Ovary (tissue), 9 donors: Measurements from ENCODE around the gene CFAP73. TPM values are rescaled to one million over a fixed set of nuclear protein-coding genes. Genes with fewer than 3 reads are reported as not detected.

Experiments
- DNase-seq, 5 donors: peaks; one replicate each; pipeline ENCODE4 v3.0.0-alpha.2; 2019 to 2020
- H3K27ac ChIP-seq, 2 donors: fragments of 200-600 bp; one replicate each; pipeline versions ENCODE4 v1.5.1 to v1.8.0; 2019 to 2022
- H3K27me3 ChIP-seq: fragments of 200-600 bp; one replicate; pipeline ENCODE4 v1.8.0; 2022
- H3K36me3 ChIP-seq: fragments of 200-600 bp; sonication (generic); one replicate; pipeline ENCODE4 v1.5.1; 2019
- H3K4me1 ChIP-seq: one replicate; pipeline ENCODE4 v1.8.1; 2013; ENCODE audit warnings: mild to moderate bottlenecking, moderate library complexity; ENCODE audit not compliant: insufficient read depth
- H3K4me3 ChIP-seq: fragments of 200-600 bp; sonication (generic); one replicate; pipeline ENCODE4 v1.5.1; 2017
- H3K9me3 ChIP-seq, 2 donors: fragments of 200-600 bp in 1 of 2; sonication (generic) in 1 of 2; one replicate each; pipeline versions ENCODE4 v1.5.1 to v1.8.1; 2013 to 2019; ENCODE audit warnings: mild to moderate bottlenecking in 1 of 2, moderate library complexity in 1 of 2
- EP300 ChIP-seq: sonication (generic); formaldehyde crosslinking; IDR thresholded peaks from one replicate; pipeline ENCODE4 v1.6.1; 2017; ENCODE audit warnings: antibody characterized with exemption
- POLR2A ChIP-seq: fragments of 450-650 bp; IDR thresholded peaks from one replicate; pipeline ENCODE4 v1.6.1; 2017; ENCODE audit warnings: antibody characterized with exemption, mild to moderate bottlenecking, moderate library complexity
- WGBS, 3 donors: extraction: QIAGEN DNeasy Blood & Tissue Kit in 1 of 3; methylation state at CpG; one replicate each; pipeline versions ENCODE4 v1.1.5 to v1.1.7; 2013 to 2017; 5-methylcytosine and 5-hydroxymethylcytosine counted together
- intact Hi-C, 4 donors: fragments of 100-400 bp; cut with DNase I; formaldehyde crosslinking; loops; one replicate each; pipeline versions ENCODE4 v1.11.0 to v1.15.1; 2022 to 2023
- polyA plus RNA-seq, 2 donors: library from polyadenylated mRNA; stranded (reverse); fragments of 200-250 nt in 1 of 2; fragments of 350-450 nt in 1 of 2; fragmentation: Illumina TruSeq in 1 of 2; extraction: RNeasy Lipid Tissue Mini Kit (QIAGEN cat#74804) in 1 of 2; gene quantifications; one replicate each; pipeline ENCODE4 v1.2.3, GENCODE V29; 2013 to 2014
- total RNA-seq, 7 donors: library from RNA; depleted of rRNA in 2 of 7; stranded (reverse); fragments of >200 nt in 2 of 7; fragmentation: NEBNext Ultra II Directional in 3 of 7; extraction: Animal tissue kit (Norgen Biotek cat#: 25700) in 3 of 7; gene quantifications; one replicate each; pipeline versions ENCODE4 v1.1.0 to v1.2.4, GENCODE V29; 2016 to 2023
- TF ChIP-seq, protein P1 (sequence below), 3 donors: fragments of 450-650 bp in 2 of 3; fragments of 200-600 bp in 1 of 3; IDR thresholded peaks; one replicate each; pipeline versions ENCODE4 v1.5.1 to v1.8.0; 2016 to 2022; ENCODE audit warnings: antibody characterized with exemption in 3 of 3, mild to moderate bottlenecking in 1 of 3
- donor health status: DM: no; HTN: no; CAD: no; lungs with moderate emphysema.
- donor health status: DM: no; HTN: no; CAD: no.
- donor health status: Bipolar disorder and iron deficiency.
- donor health status: DM: yes; HTN: yes; CAD: no.
- donor health status: DM: no; HTN: no; CAD: no.
- donor health status: DM: yes; HTN: yes; CAD: no.

CFAP73 gene
- total and polyA plus RNA-seq, 9 donors = 0.15 to 38.3 (median 1.5) TPM; not detected in 3

DNA sequence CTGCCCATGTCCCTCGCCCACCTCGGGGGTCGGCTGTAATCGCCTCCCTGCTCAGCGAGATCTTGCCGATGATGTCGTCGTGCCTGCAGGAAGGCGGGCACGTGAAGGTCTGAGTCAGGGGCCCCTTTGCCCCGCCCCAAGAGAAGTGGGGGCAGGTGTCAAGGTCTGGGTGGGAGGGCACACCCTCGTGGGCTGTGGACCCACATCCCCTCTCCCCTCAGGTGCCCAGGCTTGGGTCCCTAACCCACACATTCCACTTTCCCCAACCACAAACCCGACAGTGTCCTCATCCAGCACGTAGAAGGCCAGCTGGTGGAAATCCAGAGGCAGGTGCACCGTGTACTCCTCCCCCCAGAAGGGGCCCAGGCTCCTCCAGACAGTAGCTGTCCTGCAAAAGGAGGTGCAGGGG, 21.7 kb upstream of the CFAP73 start:
- no peak overlapping the region for H3K27ac ChIP-seq
- no peaks in the 10 kb centered on the region for H3K27me3 ChIP-seq
- no peaks in the 10 kb centered on the region for H3K9me3 ChIP-seq
- WGBS, 3 donors = 17 to 22% (median 19%) methylated on average over 15 of the region's 15 CpGs
- TF ChIP-seq, protein P1, sequence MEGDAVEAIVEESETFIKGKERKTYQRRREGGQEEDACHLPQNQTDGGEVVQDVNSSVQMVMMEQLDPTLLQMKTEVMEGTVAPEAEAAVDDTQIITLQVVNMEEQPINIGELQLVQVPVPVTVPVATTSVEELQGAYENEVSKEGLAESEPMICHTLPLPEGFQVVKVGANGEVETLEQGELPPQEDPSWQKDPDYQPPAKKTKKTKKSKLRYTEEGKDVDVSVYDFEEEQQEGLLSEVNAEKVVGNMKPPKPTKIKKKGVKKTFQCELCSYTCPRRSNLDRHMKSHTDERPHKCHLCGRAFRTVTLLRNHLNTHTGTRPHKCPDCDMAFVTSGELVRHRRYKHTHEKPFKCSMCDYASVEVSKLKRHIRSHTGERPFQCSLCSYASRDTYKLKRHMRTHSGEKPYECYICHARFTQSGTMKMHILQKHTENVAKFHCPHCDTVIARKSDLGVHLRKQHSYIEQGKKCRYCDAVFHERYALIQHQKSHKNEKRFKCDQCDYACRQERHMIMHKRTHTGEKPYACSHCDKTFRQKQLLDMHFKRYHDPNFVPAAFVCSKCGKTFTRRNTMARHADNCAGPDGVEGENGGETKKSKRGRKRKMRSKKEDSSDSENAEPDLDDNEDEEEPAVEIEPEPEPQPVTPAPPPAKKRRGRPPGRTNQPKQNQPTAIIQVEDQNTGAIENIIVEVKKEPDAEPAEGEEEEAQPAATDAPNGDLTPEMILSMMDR (IDR thresholded peaks at IDR 0.05) = no peak
- H3K4me3 ChIP-seq = no peak overlapping the region
- no peaks in the 10 kb centered on the region for H3K36me3 ChIP-seq
- intact Hi-C loops = no loop called here
- DNase-seq = no peak
- H3K4me1 ChIP-seq = no peaks in the 10 kb centered on the region

DNA sequence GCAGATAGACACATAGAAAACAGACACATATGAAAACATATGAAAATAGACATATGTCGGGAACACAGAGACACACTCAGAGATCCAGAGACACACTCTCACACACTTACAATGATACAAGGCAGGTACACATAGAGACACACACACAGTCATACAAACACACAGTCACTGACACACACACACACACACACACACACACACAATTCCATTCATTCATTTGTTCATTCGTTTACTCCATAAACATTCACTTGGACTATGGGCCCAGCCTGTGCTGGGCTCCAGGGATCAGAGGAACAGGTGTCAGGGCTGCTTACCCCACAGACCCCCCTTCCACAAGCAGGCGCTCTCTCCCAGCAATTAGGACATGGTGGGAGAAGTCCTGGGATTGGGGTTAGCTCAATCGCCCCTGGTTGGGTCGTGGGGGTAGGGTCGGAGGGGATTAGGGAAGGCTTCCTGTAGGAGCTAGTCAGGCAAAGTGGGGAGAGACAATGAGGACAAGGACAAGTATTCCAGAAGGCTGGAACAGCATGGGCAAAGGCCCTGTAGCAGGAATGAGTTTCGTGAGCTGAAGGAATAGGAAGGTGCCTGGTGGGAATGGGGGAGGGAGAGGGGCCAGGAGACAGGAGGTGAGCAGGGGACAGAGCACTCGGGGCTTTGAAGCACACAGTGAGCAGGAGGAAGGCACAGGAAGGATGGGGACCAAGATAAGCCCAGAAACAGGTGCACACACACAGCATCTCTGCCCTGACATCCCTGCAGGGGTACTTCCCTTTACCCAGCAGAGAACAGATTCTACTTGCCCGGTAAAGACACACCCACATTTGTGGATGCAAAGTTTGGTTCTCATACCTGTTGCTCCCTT, 20.5 kb upstream of the CFAP73 start:
- DNase-seq = no peak
- H3K4me1 ChIP-seq = no peaks in the 10 kb centered on the region
- H3K4me3 ChIP-seq = no peak overlapping the region
- no peaks in the 10 kb centered on the region for H3K9me3 ChIP-seq
- no peaks in the 10 kb centered on the region for H3K27me3 ChIP-seq
- 48 to 57% (median 57%) methylated on average over 9 of the region's 9 CpGs for WGBS, 3 donors
- H3K36me3 ChIP-seq = no peaks in the 10 kb centered on the region
- intact Hi-C loops = no loop called here
- TF ChIP-seq EP300 (no peak), POLR2A (no peak)
- TF ChIP-seq, protein P1 (IDR thresholded peaks at IDR 0.05) = no peak
- no peak overlapping the region for H3K27ac ChIP-seq

DNA sequence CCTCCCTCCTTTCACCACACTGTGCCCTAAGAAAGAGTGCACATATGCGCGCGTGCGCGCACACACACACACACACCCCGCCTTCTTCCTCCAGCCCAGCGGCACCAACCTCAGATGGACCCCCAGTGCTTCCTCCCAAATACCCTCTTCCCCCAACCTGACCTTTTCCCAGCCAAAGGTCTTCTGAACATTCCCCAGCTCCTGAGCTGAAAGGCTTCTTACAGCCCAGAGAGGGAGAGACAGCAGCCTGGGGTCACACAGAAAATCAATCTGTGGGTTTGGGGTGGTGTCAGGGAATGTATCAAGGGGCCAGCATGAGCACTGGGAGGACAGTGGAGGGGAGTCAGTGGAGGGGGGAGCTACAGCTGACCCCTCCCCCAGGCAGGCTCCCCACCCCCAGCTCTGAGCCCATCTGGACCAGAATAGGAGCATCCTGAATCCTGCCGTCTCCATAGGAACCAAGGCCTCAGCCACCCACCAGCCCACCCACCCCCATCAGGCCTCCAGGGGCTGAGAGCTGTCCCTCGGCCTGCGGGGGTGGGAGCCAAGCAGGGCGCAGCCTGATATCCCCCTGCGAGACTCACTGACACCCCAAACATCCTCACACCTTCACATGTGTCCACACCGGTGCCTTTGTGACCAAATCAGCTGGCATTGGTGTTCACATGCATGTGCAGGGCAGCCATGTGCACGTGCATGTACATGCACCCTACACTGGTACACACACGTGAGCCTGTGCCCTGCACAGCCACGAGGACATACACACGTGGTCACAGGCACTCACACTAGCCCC, 19.7 kb upstream of the CFAP73 start:
- Histone ChIP-seq H3K4me3 (no peak overlapping the region), H3K27me3 (no peaks in the 10 kb centered on the region), H3K36me3 (no peaks in the 10 kb centered on the region), H3K4me1 (no peaks in the 10 kb centered on the region), H3K9me3 (no peaks in the 10 kb centered on the region), H3K27ac (no peak overlapping the region)
- TF ChIP-seq, protein P1 (IDR thresholded peaks at IDR 0.05) = no peak
- TF ChIP-seq POLR2A (no peak), EP300 (no peak)
- WGBS, 3 donors = 64 to 74% (median 67%) methylated on average over 17 of the region's 17 CpGs
- intact Hi-C loops = no loop called here
- DNase-seq = no peak

DNA sequence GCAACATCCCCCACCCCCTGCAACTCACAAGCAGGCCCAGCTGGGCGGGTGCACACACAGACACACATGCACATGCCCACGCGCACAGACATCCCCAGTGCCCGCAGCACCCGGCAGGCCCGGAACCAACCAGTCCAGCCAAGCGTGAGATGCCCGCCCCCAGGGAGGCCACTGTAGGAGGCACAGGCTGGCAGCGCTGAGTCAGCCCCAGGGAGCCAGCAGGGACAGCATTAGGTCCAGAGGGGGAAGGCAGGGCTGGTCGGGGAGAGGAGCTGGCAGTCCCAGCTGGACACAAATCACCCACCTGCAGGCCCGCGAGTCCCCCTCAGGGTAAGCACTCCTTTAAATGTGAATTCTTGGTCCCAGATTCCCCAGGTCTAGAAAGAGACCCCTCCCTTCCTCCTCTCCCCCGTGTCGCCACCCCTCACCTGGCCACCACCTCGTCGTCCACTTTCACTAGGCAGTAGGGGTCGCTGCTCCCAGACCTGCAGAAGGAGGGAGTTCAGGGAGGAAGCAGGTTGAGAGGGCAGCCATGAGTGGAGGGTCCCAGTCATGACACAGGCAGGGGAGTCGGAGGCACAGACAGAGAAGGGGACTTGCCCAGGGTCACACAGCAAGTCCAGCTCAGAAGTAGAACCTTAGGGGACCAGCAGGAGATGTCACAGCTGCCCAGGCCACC, 18.9 kb upstream of the CFAP73 start:
- H3K36me3 ChIP-seq = no peaks in the 10 kb centered on the region
- H3K27me3 ChIP-seq = no peaks in the 10 kb centered on the region
- no peak overlapping the region for H3K4me3 ChIP-seq
- 46 to 51% (median 49%) methylated on average over 18 of the region's 18 CpGs for WGBS, 3 donors
- no peaks in the 10 kb centered on the region for H3K4me1 ChIP-seq
- intact Hi-C loops = no loop called here
- DNase-seq = no peak
- TF ChIP-seq POLR2A (no peak), EP300 (no peak)
- H3K27ac ChIP-seq = no peak overlapping the region
- no peaks in the 10 kb centered on the region for H3K9me3 ChIP-seq
